SK-N-MC (cell line): Measurements from ENCODE around the gene HRG.

ENCODE experiments used
- DNase-seq: peaks from one replicate; pipeline ENCODE4 v3.0.0-alpha.2; 2011; ENCODE audit warnings: low read depth, low spot score
- H3K27ac ChIP-seq: fragments of 200-600 bp; sonication (generic); 2 replicates; pipeline ENCODE4 v1.5.1; 2016; ENCODE audit warnings: mixed run types
- H3K36me3 ChIP-seq: fragments of 200-600 bp; sonication (generic); 2 replicates; pipeline ENCODE4 v1.6.1; 2017; ENCODE audit warnings: antibody characterized with exemption, low read length, mixed read lengths; ENCODE audit not compliant: insufficient read depth
- H3K4me3 ChIP-seq: fragments of 200-600 bp; sonication (generic); 2 replicates; pipeline ENCODE4 v1.5.1; 2016
- H3K9ac ChIP-seq: fragments of 200-600 bp; sonication (generic); 2 replicates; pipeline ENCODE4 v1.8.0; 2017; ENCODE audit warnings: mixed run types, mixed read lengths; ENCODE audit not compliant: insufficient read length
- H3K9me3 ChIP-seq: fragments of 200-600 bp; sonication (generic); 2 replicates; pipeline ENCODE4 v1.6.1; 2017; ENCODE audit warnings: low read depth, mild to moderate bottlenecking, antibody characterized with exemption, low read length, moderate library complexity, mixed read lengths
- EZH2 ChIP-seq: fragments of 200-600 bp; sonication (generic); IDR thresholded peaks from one replicate; pipeline ENCODE4 v1.6.1; 2017; ENCODE audit warnings: antibody characterized with exemption
- FOXP2 ChIP-seq: optimal IDR thresholded peaks from 2 replicates; pipeline ENCODE3; 2011; ENCODE audit warnings: mild to moderate bottlenecking, moderate library complexity; ENCODE audit not compliant: insufficient read depth; ENCODE audit errors: extremely low read length, control extremely low read depth
- POLR2AphosphoS5 ChIP-seq: IDR thresholded peaks from 2 replicates; pipeline ENCODE4 v1.6.1; 2012; ENCODE audit warnings: mild to moderate bottlenecking, low read depth, low read length, borderline replicate concordance

HRG gene

DNA sequence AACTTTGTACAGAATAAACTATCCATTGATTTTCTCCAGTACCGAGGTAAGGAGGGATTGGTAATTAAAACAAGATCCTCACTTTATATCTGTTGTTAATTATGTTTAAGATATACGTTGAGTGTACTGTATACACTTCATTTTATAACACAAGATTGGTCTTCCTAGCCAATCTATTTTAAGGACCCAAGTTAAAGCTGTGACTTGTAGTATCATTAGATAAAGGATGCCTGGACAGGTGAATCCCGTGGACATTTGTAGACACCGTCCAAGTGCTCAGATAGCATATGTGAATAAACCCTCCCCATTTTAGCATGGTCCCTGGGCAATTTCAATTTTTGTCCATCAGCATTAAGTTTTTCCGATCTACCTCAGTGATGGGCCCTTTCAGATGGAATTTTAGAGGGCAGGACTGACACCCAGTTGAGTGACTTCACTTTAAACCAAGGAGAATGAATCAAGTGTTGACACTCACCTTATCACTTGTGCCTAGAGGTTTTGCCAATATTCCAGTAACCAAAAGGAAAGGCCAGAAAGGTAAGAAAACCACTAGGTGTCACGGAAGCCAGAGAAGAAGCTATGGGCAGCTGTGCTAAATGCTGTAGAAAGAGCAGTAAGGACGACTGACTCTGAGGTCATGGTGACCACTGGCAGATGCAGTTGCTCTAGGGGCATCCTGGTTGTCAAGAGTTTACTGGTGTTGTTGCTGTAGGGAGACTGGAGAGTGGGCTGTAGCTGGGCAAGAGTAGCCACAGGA, 43.7 kb upstream of the HRG start:
- DNase-seq, result no peak
- Histone ChIP-seq H3K9ac (no peak overlapping the region), H3K4me3 (no peak overlapping the region), H3K9me3 (no peaks in the 10 kb centered on the region), H3K27ac (no peak overlapping the region), H3K36me3 (no peaks in the 10 kb centered on the region)
- TF ChIP-seq EZH2 (no peak), FOXP2 (no peak), POLR2AphosphoS5 (no peak)

DNA sequence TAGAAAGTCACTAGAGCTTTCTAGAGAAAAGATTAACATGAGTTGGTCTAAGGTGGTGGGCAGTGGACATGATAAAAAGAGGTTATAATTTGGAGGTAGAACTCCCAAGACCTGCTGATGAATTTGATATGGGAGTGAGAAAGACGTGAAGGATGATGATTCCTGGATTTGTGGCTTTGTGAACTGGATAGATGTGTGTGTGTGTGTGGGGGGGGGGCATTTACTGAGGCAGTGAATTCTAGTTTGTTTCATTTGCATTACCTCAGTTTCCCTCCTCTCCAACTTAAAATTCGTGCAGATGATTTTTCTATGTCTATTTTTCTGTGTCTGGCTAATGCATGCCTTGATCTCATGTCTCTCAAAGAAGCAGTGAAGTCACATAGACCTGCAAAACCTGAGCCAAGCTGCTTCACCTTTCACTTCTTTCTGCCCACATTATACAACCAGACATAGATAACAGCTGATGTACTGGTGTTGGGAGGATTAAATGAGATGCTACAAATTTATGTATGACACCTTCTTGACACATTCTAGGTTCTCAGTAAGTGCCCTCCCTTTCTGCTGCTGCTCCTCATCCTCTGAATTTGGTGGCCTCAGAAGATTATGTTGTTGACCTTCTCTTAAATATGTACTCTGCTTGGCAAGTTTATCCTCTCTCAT, 43.0 kb upstream of the HRG start:
- H3K4me3 ChIP-seq, result no peak overlapping the region
- no peaks in the 10 kb centered on the region for H3K9me3 ChIP-seq
- H3K27ac ChIP-seq, result no peak overlapping the region
- no peak for DNase-seq
- H3K36me3 ChIP-seq, result no peaks in the 10 kb centered on the region
- H3K9ac ChIP-seq, result no peak overlapping the region
- TF ChIP-seq EZH2 (no peak), POLR2AphosphoS5 (no peak), FOXP2 (no peak)

DNA sequence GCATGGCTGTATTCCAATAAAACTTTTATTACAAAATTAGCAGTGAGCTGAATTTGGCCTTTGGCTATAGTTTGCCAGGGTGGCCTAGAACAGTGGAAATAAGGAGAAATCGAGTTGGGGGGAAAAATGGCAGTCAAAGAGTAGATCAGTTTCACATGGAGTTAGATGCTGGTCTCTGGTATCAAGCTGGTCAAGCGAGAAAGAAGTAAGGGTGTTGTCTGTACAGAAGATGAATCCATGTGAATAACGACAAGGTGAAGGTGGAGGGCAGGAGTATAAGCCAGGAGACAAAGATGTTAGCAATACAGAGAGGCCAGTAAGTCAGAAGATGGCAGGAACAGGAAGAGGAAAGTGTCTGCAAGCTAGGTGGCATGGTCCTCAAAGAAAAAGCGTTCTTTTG, 41.2 kb upstream of the HRG start:
- H3K36me3 ChIP-seq, result no peaks in the 10 kb centered on the region
- no peak overlapping the region for H3K27ac ChIP-seq

DNA sequence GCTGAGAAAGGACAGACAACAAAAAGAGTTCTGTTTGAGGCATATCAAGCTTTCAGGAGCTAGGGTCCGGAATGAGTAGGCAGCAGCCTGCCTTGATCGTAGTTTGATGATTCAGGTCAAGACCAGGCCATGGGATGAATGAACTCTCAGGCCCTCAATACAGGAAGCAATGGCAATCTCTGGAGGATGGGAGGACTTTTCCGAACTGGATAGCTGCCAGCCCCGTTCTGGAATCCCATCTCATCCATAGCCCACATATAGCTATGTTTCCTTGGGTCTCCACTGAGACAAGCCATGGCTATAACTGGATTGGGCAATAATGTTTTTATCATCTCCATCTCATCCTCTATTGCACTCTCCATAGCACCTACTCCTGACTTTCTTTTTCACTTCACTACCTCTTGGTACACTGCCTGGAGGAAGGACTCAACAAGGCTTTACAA, 40.2 kb upstream of the HRG start:
- Histone ChIP-seq H3K9ac (no peak overlapping the region), H3K27ac (no peak overlapping the region), H3K36me3 (no peaks in the 10 kb centered on the region), H3K9me3 (no peaks in the 10 kb centered on the region), H3K4me3 (no peak overlapping the region)
- no peak for DNase-seq
- no peak for TF ChIP-seq EZH2
- TF ChIP-seq POLR2AphosphoS5, result no peak
- no peak for TF ChIP-seq FOXP2

More for the DNA sequence above, 41.2 kb upstream of the HRG start:
- no peak for TF ChIP-seq FOXP2
- no peak for TF ChIP-seq EZH2
- no peak for TF ChIP-seq POLR2AphosphoS5
- DNase-seq, result no peak
- H3K9ac ChIP-seq, result no peak overlapping the region
- no peak overlapping the region for H3K4me3 ChIP-seq
- H3K9me3 ChIP-seq, result no peaks in the 10 kb centered on the region

DNA sequence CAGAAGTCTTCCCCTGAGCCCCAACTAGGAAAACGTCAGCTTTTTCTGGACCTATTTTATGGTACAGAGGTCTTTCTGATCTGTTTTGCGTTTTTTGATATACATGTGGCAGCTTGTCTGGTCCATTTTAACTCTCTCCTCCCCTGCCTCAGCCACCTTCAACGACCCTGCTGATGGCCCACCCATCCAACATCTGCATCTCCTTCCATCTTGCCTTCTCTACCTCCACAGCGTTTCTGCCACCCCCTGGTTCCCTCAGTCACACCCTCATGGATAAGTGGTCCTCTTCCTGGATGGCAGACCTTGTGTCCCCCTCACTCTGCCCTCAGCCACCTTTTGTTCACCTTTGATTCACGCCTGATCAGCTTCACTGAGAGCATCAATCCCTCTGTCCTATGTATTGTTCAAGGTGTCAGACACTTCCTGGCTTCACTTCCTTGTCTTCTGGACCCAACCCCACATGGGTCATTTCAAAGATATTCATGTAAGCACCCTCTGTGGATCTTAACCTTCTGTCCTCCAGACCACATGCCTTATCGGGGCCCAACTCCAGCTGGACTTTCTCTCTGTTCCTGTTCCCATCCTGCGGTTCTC, 39.5 kb upstream of the HRG start:
- Histone ChIP-seq H3K9me3 (no peaks in the 10 kb centered on the region), H3K27ac (no peak overlapping the region), H3K36me3 (no peaks in the 10 kb centered on the region), H3K9ac (no peak overlapping the region), H3K4me3 (no peak overlapping the region)
- TF ChIP-seq FOXP2, result no peak
- no peak for TF ChIP-seq EZH2
- no peak for TF ChIP-seq POLR2AphosphoS5
- DNase-seq, result no peak

DNA sequence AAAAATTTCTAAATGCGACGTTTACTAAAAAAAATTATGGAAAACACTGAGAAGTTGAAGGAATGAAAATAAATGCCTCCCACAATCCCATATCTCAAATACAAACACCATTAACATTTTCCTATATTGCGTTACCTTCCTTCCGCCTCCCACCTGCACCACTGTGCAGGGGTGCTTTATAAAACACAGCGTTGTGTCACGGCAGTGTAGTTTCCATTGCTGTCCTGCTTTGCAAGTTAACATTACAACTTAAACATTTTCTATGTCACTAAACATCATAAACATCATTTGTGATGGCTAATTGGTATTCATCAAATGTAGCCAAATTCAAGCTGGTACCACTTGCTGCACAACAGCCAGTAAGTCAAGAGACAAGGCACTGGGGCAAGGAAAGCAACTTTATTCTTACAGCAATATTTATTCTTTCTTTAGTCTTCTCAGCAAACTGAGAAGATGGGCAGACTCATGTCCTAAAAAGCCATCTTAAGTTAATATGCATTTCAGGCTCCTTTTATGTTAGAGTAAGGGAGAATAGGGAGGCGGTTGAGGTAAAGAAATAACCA, 37.9 kb upstream of the HRG start:
- no peak for DNase-seq
- no peak for TF ChIP-seq FOXP2
- no peak for TF ChIP-seq EZH2
- no peak for TF ChIP-seq POLR2AphosphoS5
- no peaks in the 10 kb centered on the region for H3K9me3 ChIP-seq

DNA sequence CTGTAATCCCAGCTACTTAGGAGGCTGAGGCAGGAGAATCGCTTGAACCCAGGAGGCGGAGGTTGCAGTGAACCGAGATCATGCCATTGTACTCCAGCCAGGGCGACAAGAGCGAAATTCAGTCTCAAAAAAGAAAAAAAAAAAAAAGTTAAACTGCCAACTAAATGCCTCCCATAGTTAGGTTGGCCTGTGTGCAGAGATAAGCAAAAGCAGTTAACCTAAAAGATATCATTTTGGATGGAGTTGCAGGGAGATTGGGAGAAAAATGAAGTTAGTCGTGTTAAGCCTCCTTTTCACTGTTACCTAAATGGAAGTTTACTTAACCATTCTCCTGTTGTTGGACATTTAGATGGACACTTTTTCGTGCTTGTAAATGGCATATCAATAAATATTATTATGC, 37.1 kb upstream of the HRG start:
- no peak for TF ChIP-seq EZH2
- no peak for TF ChIP-seq POLR2AphosphoS5
- TF ChIP-seq FOXP2, result no peak
- H3K4me3 ChIP-seq, result no peak overlapping the region
- H3K9me3 ChIP-seq, result no peaks in the 10 kb centered on the region
- H3K27ac ChIP-seq, result no peak overlapping the region
- no peak overlapping the region for H3K9ac ChIP-seq
- no peaks in the 10 kb centered on the region for H3K36me3 ChIP-seq
- no peak for DNase-seq

More for the DNA sequence above, 37.9 kb upstream of the HRG start:
- no peak overlapping the region for H3K4me3 ChIP-seq
- H3K36me3 ChIP-seq, result no peaks in the 10 kb centered on the region
- H3K27ac ChIP-seq, result no peak overlapping the region
- no peak overlapping the region for H3K9ac ChIP-seq
